ENCODE data around the gene IQSEC3.

DNA sequence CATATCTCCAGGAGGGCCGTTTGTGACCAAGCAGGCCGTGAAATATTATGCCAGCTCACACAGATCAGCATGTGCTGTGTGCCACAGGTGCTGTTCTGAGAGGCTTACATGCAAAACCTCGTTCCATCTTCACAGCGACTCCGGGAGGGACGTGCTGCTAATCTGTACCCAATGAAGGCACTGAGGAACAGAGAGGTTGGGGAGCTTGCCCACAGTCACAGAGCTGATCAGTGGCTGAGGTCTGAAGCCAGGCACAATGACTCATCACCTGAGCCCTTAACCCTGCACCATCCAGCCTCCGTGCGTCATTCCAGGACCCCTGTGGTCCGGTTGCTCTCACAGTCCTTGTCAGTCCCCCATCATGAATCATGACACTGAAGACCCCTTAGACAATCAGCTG is 80.7 kb downstream of the IQSEC3 start:
- TF ChIP-seq, protein P1, sequence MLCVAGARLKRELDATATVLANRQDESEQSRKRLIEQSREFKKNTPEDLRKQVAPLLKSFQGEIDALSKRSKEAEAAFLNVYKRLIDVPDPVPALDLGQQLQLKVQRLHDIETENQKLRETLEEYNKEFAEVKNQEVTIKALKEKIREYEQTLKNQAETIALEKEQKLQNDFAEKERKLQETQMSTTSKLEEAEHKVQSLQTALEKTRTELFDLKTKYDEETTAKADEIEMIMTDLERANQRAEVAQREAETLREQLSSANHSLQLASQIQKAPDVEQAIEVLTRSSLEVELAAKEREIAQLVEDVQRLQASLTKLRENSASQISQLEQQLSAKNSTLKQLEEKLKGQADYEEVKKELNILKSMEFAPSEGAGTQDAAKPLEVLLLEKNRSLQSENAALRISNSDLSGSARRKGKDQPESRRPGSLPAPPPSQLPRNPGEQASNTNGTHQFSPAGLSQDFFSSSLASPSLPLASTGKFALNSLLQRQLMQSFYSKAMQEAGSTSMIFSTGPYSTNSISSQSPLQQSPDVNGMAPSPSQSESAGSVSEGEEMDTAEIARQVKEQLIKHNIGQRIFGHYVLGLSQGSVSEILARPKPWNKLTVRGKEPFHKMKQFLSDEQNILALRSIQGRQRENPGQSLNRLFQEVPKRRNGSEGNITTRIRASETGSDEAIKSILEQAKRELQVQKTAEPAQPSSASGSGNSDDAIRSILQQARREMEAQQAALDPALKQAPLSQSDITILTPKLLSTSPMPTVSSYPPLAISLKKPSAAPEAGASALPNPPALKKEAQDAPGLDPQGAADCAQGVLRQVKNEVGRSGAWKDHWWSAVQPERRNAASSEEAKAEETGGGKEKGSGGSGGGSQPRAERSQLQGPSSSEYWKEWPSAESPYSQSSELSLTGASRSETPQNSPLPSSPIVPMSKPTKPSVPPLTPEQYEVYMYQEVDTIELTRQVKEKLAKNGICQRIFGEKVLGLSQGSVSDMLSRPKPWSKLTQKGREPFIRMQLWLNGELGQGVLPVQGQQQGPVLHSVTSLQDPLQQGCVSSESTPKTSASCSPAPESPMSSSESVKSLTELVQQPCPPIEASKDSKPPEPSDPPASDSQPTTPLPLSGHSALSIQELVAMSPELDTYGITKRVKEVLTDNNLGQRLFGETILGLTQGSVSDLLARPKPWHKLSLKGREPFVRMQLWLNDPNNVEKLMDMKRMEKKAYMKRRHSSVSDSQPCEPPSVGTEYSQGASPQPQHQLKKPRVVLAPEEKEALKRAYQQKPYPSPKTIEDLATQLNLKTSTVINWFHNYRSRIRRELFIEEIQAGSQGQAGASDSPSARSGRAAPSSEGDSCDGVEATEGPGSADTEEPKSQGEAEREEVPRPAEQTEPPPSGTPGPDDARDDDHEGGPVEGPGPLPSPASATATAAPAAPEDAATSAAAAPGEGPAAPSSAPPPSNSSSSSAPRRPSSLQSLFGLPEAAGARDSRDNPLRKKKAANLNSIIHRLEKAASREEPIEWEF (IDR thresholded peaks at IDR 0.05; ENCODE audit: insufficient replicate concordance, low read depth, low read length) = no peak
- TF ChIP-seq CTCF (IDR thresholded peaks at IDR 0.05 in 2 of 3, conservative IDR thresholded peaks at IDR 0.05 in 1 of 3; ENCODE audit: control insufficient read depth in 2 of 3, extremely low read depth in 1 of 3, insufficient read depth in 1 of 3, low read depth in 3 of 3, low read length in 3 of 3) (no peak), CEBPB (IDR thresholded peaks at IDR 0.05; ENCODE audit: borderline replicate concordance in 1 of 2, low read depth in 2 of 2, low read length in 2 of 2) (no peak), YY1 (IDR thresholded peaks at IDR 0.05; ENCODE audit: low read depth, low read length) (no peak), HCFC1 (IDR thresholded peaks at IDR 0.05; ENCODE audit: low read length) (no peak), CEBPZ (IDR thresholded peaks at IDR 0.05; ENCODE audit: low read depth, low read length) (no peak), POLR2AphosphoS5 (IDR thresholded peaks at IDR 0.05; ENCODE audit: low read length) (no peak), JUNB (IDR thresholded peaks at IDR 0.05) (no peak), CHD1 (IDR thresholded peaks at IDR 0.05; ENCODE audit: low read depth, low read length) (no peak), TARDBP (IDR thresholded peaks at IDR 0.05; ENCODE audit: borderline replicate concordance) (no peak), MYB (IDR thresholded peaks at IDR 0.05; ENCODE audit: borderline replicate concordance, low read depth, low read length) (no peak), BACH1 (IDR thresholded peaks at IDR 0.05; ENCODE audit: borderline replicate concordance) (no peak)
- TF ChIP-seq, protein P2, sequence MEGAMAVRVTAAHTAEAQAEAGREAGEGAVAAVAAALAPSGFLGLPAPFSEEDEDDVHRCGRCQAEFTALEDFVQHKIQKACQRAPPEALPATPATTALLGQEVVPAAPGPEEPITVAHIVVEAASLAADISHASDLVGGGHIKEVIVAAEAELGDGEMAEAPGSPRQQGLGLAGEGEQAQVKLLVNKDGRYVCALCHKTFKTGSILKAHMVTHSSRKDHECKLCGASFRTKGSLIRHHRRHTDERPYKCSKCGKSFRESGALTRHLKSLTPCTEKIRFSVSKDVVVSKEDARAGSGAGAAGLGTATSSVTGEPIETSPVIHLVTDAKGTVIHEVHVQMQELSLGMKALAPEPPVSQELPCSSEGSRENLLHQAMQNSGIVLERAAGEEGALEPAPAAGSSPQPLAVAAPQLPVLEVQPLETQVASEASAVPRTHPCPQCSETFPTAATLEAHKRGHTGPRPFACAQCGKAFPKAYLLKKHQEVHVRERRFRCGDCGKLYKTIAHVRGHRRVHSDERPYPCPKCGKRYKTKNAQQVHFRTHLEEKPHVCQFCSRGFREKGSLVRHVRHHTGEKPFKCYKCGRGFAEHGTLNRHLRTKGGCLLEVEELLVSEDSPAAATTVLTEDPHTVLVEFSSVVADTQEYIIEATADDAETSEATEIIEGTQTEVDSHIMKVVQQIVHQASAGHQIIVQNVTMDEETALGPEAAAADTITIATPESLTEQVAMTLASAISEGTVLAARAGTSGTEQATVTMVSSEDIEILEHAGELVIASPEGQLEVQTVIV (IDR thresholded peaks at IDR 0.05; ENCODE audit: borderline replicate concordance, partially characterized antibody) = no peak
- TF ChIP-seq, protein P3, sequence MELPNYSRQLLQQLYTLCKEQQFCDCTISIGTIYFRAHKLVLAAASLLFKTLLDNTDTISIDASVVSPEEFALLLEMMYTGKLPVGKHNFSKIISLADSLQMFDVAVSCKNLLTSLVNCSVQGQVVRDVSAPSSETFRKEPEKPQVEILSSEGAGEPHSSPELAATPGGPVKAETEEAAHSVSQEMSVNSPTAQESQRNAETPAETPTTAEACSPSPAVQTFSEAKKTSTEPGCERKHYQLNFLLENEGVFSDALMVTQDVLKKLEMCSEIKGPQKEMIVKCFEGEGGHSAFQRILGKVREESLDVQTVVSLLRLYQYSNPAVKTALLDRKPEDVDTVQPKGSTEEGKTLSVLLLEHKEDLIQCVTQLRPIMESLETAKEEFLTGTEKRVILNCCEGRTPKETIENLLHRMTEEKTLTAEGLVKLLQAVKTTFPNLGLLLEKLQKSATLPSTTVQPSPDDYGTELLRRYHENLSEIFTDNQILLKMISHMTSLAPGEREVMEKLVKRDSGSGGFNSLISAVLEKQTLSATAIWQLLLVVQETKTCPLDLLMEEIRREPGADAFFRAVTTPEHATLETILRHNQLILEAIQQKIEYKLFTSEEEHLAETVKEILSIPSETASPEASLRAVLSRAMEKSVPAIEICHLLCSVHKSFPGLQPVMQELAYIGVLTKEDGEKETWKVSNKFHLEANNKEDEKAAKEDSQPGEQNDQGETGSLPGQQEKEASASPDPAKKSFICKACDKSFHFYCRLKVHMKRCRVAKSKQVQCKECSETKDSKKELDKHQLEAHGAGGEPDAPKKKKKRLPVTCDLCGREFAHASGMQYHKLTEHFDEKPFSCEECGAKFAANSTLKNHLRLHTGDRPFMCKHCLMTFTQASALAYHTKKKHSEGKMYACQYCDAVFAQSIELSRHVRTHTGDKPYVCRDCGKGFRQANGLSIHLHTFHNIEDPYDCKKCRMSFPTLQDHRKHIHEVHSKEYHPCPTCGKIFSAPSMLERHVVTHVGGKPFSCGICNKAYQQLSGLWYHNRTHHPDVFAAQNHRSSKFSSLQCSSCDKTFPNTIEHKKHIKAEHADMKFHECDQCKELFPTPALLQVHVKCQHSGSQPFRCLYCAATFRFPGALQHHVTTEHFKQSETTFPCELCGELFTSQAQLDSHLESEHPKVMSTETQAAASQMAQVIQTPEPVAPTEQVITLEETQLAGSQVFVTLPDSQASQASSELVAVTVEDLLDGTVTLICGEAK (IDR thresholded peaks at IDR 0.05; ENCODE audit: borderline replicate concordance) = no peak
